Suprapubic skin (tissue), 4 donors: Measurements from ENCODE around the gene TMEM260. TPM values are rescaled to one million over a fixed set of nuclear protein-coding genes. Genes with fewer than 3 reads are reported as not detected.

Experiments used
- DNase-seq, 2 donors: peaks; one replicate each; pipeline ENCODE4 v3.0.0-alpha.2; 2019; ENCODE audit warnings: low spot score in 2 of 2
- H3K27ac ChIP-seq: fragments of 200-600 bp; sonication (generic); one replicate; pipeline ENCODE4 v1.5.1; 2019
- H3K27me3 ChIP-seq: fragments of 200-600 bp; sonication (generic); one replicate; pipeline ENCODE4 v1.5.1; 2019
- H3K36me3 ChIP-seq: fragments of 200-600 bp; sonication (generic); one replicate; pipeline ENCODE4 v1.5.1; 2019
- H3K4me1 ChIP-seq: fragments of 200-600 bp; sonication (generic); one replicate; pipeline ENCODE4 v1.5.1; 2019
- H3K4me3 ChIP-seq: fragments of 200-600 bp; sonication (generic); one replicate; pipeline ENCODE4 v1.5.1; 2019; ENCODE audit warnings: mild to moderate bottlenecking
- H3K9me3 ChIP-seq: fragments of 200-600 bp; sonication (generic); one replicate; pipeline ENCODE4 v1.5.1; 2019
- CTCF ChIP-seq, 2 donors: fragments of 200-600 bp in 1 of 2; fragments of 450-650 bp in 1 of 2; sonication (generic) in 1 of 2; IDR thresholded peaks; one replicate each; pipeline ENCODE4 v1.5.1; 2016 to 2019; ENCODE audit warnings: antibody characterized with exemption in 2 of 2, mild to moderate bottlenecking in 1 of 2, moderate library complexity in 1 of 2
- EP300 ChIP-seq: sonication (generic); formaldehyde crosslinking; IDR thresholded peaks from one replicate; pipeline ENCODE4 v1.6.1; 2017; ENCODE audit warnings: antibody characterized with exemption
- POLR2A ChIP-seq, 2 donors: fragments of 450-650 bp; IDR thresholded peaks; one replicate each; pipeline ENCODE4 v1.6.1; 2017; ENCODE audit warnings: antibody characterized with exemption in 2 of 2, mild to moderate bottlenecking in 2 of 2, moderate library complexity in 2 of 2
- POLR2AphosphoS5 ChIP-seq, 3 donors: sonication (generic); formaldehyde crosslinking; IDR thresholded peaks; one replicate each; pipeline ENCODE4 v1.6.1; 2017; ENCODE audit warnings: antibody characterized with exemption in 3 of 3
- WGBS: methylation state at CpG from one replicate; pipeline ENCODE4 v1.1.5; 2018; 5-methylcytosine and 5-hydroxymethylcytosine counted together
- total RNA-seq, 4 donors: library from RNA; depleted of rRNA; stranded (reverse); fragments of >200 nt; gene quantifications; one replicate each; pipeline ENCODE4 v1.1.0, GENCODE V29; 2016

Gene TMEM260
- total RNA-seq, 4 donors from 2014 or later, result 15.4 to 34.1 (median 19.5) TPM

- no peak for DNase-seq
- WGBS, result 21% methylated on average over 7 of the region's 7 CpGs
- no peaks in the 10 kb centered on the region for H3K36me3 ChIP-seq
These were observed 80.5 kb downstream of the TMEM260 start for GRCh38 chr14:56659964-56660551.

GRCh38 chr14:56660677-56661389, 81.2 kb downstream of the TMEM260 start:
- no peak overlapping the region for H3K4me3 ChIP-seq
- TF ChIP-seq POLR2A (IDR thresholded peaks at IDR 0.05) (no peak), EP300 (no peak), POLR2AphosphoS5 (IDR thresholded peaks at IDR 0.05) (no peak), CTCF (IDR thresholded peaks at IDR 0.05) (no peak)
- no peaks in the 10 kb centered on the region for H3K4me1 ChIP-seq
- no peak for DNase-seq
- no peaks in the 10 kb centered on the region for H3K36me3 ChIP-seq
- H3K9me3 ChIP-seq, result no peaks in the 10 kb centered on the region
- WGBS, result 65% methylated on average over 6 of the region's 6 CpGs
- H3K27me3 ChIP-seq, result no peaks in the 10 kb centered on the region
- no peak overlapping the region for H3K27ac ChIP-seq

More at GRCh38 chr14:56659964-56660551, 80.5 kb downstream of the TMEM260 start:
- H3K4me1 ChIP-seq, result no peaks in the 10 kb centered on the region
- no peak overlapping the region for H3K27ac ChIP-seq
- no peak overlapping the region for H3K4me3 ChIP-seq
- TF ChIP-seq POLR2A (IDR thresholded peaks at IDR 0.05) (no peak), POLR2AphosphoS5 (IDR thresholded peaks at IDR 0.05) (no peak), CTCF (IDR thresholded peaks at IDR 0.05) (peak; percentile 7 to 50), EP300 (no peak)
- no peaks in the 10 kb centered on the region for H3K9me3 ChIP-seq
- H3K27me3 ChIP-seq, result no peaks in the 10 kb centered on the region

- Histone ChIP-seq H3K4me3 (no peak overlapping the region), H3K27ac (no peak overlapping the region), H3K4me1 (no peaks in the 10 kb centered on the region), H3K36me3 (no peaks in the 10 kb centered on the region), H3K9me3 (no peaks in the 10 kb centered on the region), H3K27me3 (no peaks in the 10 kb centered on the region)
- WGBS, result 82% methylated on average over 1 of the region's 1 CpG
- no peak for TF ChIP-seq POLR2AphosphoS5 (IDR thresholded peaks at IDR 0.05)
- no peak for TF ChIP-seq POLR2A (IDR thresholded peaks at IDR 0.05)
- TF ChIP-seq EP300, result no peak
- no peak for TF ChIP-seq CTCF (IDR thresholded peaks at IDR 0.05)
- DNase-seq, result no peak
These were observed 81.9 kb downstream of the TMEM260 start for GRCh38 chr14:56661478-56661877.

- H3K27me3 ChIP-seq, result no peaks in the 10 kb centered on the region
- H3K36me3 ChIP-seq, result no peaks in the 10 kb centered on the region
- 83% methylated on average over 12 of the region's 12 CpGs for WGBS
- H3K9me3 ChIP-seq, result no peaks in the 10 kb centered on the region
- H3K4me3 ChIP-seq, result no peak overlapping the region
- H3K27ac ChIP-seq, result no peak overlapping the region
- TF ChIP-seq CTCF (IDR thresholded peaks at IDR 0.05) (no peak), POLR2A (IDR thresholded peaks at IDR 0.05) (no peak), EP300 (no peak), POLR2AphosphoS5 (IDR thresholded peaks at IDR 0.05) (no peak)
- H3K4me1 ChIP-seq, result no peaks in the 10 kb centered on the region
- no peak for DNase-seq
These were observed 85.3 kb downstream of the TMEM260 start for GRCh38 chr14:56664811-56665421.

- H3K4me3 ChIP-seq, result no peak overlapping the region
- no peaks in the 10 kb centered on the region for H3K4me1 ChIP-seq
- no peaks in the 10 kb centered on the region for H3K36me3 ChIP-seq
- no peak for TF ChIP-seq EP300
- no peak for TF ChIP-seq POLR2AphosphoS5 (IDR thresholded peaks at IDR 0.05)
- no peak for TF ChIP-seq POLR2A (IDR thresholded peaks at IDR 0.05)
- no peak for TF ChIP-seq CTCF (IDR thresholded peaks at IDR 0.05)
- no peaks in the 10 kb centered on the region for H3K9me3 ChIP-seq
- DNase-seq, result no peak
- H3K27me3 ChIP-seq, result no peaks in the 10 kb centered on the region
- H3K27ac ChIP-seq, result no peak overlapping the region
- 78% methylated on average over 7 of the region's 7 CpGs for WGBS
These were observed 86.7 kb downstream of the TMEM260 start for GRCh38 chr14:56666294-56666693.
